NAMALWA (cell line): ENCODE results near the gene AKAP13.
A peak's percentile ranks its signal among the peaks of the same experiment; 100 is the strongest.
"Not testable (repeated sequence)": the region's sequence is repeated elsewhere in the genome, so short reads cannot be mapped to it uniquely, and the experiment has no call there.

ENCODE experiments used
- DNase-seq: peaks from one replicate; pipeline ENCODE4 v3.0.0-alpha.2; 2015; ENCODE audit warnings: low spot score

The AKAP13 gene, protein sequence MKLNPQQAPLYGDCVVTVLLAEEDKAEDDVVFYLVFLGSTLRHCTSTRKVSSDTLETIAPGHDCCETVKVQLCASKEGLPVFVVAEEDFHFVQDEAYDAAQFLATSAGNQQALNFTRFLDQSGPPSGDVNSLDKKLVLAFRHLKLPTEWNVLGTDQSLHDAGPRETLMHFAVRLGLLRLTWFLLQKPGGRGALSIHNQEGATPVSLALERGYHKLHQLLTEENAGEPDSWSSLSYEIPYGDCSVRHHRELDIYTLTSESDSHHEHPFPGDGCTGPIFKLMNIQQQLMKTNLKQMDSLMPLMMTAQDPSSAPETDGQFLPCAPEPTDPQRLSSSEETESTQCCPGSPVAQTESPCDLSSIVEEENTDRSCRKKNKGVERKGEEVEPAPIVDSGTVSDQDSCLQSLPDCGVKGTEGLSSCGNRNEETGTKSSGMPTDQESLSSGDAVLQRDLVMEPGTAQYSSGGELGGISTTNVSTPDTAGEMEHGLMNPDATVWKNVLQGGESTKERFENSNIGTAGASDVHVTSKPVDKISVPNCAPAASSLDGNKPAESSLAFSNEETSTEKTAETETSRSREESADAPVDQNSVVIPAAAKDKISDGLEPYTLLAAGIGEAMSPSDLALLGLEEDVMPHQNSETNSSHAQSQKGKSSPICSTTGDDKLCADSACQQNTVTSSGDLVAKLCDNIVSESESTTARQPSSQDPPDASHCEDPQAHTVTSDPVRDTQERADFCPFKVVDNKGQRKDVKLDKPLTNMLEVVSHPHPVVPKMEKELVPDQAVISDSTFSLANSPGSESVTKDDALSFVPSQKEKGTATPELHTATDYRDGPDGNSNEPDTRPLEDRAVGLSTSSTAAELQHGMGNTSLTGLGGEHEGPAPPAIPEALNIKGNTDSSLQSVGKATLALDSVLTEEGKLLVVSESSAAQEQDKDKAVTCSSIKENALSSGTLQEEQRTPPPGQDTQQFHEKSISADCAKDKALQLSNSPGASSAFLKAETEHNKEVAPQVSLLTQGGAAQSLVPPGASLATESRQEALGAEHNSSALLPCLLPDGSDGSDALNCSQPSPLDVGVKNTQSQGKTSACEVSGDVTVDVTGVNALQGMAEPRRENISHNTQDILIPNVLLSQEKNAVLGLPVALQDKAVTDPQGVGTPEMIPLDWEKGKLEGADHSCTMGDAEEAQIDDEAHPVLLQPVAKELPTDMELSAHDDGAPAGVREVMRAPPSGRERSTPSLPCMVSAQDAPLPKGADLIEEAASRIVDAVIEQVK (N-terminal part only)

DNA sequence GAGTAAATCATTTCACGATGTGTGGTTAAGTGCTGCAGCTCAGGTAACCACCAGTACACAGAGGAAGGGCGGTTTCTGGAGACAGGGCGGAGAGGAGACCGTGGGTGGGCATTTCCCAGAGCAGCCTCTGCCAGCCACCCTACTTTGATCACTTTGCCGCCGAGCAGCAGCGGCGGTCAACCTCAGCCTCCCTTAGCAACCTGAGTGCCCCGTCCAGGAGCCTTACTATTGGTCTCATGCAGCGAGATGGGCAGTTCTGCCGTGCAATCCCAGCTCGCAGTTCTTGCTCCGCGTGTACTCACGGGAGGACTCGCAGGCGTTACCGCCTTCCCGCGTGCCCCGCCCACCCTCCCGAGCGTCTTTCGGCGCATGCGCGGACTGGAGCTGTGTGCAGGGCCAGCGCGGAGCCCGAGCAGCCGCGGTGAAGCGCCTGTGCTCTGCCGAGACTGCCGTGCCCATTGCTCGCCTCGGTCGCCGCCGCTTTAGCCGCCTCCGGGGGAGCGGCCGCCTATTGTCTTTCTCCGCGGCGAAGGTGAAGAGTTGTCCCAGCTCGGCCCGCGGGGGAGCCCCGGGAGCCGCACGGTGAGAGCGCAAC, at the start of gene AKAP13:
Gene AKAP13 (plus strand): TSS at position 387 of the 595 bp plus-strand sequence. CDS start 105,118 bp downstream, outside the sequence.
- DNase-seq: peak; percentile 99

DNA sequence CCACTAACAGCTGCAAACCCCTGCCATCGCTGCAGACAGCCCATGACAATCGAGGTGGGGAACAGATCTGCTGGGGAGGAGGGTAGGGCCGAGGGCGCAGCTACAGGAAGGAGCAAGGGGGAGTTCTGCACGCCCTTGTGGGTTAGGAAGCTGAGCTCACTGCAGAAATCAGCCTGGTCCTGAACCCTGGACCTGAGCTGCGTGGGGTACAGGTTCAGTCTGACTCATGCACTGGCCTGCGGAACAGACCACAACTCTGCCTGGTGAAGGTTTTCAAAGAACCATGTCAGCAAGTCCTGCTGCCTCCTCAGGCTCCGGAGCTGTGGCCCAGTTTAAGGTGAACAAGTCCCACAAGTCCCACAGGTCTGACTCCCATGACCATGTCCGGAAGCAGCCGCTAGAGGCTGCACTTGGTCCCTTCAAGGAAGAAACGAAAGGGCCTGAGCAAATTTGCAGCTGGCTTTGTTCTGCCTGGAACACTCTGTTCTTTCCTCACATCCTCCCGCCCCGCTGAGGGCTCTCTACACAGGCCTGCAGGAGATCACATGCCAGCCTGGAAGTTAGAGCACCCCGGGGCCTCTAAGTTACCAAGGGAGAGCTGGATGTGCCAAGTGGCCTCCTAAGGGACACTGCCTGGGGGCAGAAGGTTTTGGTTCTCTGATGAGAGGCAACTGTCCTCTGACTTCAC, 49.4 kb upstream of the AKAP13 start:
- DNase-seq: peak; percentile 96

DNA sequence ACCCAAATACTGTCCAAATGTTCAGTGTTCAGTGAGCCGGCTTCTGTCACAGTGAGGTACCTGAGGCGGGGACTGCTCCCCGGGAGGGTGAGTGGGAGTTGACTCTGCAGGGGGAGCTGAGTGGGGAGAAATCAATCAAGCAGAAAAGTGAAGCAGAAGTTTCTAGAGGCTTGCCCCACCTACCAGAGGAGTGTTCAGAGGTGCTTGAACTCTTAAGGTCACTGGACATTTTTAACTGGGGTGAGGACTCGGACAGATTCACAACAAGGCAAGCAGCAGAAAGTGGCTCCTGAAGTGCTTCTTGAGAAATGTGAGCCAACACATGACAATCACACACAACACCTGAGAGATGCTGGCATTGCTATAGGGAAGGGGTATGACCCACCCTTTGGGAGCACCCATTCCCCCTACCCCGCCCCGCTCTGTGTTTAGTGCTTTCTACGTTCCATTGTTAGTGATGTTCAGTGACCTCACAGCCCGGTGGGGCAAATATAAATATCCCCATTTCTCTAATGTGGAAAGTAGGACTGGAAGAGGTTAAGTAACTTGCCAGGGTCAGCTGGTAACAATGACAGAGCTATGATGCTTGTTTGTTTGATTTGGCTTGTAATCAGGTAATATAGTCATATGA, 48.6 kb upstream of the AKAP13 start:
- DNase-seq: no peak

DNA sequence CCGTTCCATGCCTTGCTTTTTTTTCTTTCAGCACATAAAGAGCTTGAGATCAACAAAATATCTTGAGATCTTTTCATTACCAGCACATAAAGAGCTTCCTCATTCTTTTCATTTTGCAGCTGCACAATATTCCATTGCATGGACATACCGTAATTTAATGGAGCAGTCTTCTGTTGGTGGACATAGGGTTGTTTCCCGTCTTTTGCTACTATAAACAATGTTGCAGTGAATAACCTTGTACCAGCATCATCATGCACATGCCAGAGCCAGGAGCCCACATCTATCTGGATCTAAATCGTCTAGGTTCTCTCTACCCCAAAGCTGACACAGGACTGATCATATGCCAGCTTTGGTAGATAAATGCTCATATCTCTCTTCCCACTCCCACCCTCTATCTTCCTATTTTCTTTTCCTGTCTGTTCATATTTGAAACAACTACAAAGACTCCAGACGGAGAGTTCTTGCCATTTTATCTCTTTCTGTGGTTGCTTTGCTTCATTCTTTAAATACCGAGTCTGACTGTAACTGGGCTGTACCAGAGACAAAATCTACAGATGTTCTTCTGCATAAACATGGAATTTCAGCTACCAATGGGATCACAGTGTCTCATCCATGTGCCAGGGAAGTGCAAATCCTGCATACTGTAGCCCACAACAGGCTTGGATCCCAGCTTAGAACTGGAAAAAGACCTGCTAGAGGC, 47.1 kb upstream of the AKAP13 start:
- DNase-seq: no peak

DNA sequence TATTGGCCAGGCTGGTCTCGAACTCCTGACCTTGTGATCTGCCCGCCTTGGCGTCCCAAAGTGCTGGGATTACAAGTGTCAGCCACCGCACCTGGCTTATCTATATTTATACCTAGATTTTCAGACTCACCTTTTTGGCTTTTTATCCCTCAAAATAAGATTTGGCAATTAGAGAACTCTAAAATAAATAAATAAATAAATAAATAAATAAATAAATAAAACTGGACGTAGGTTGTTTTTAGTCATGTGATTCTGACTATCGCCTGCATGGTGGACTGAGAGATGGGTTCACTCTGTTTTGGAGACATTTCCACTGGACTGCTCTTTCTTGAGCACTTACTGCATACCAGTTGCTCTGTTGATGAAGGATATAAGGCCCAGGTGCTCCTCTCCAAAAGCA, 46.2 kb upstream of the AKAP13 start:
- DNase-seq: no peak

DNA sequence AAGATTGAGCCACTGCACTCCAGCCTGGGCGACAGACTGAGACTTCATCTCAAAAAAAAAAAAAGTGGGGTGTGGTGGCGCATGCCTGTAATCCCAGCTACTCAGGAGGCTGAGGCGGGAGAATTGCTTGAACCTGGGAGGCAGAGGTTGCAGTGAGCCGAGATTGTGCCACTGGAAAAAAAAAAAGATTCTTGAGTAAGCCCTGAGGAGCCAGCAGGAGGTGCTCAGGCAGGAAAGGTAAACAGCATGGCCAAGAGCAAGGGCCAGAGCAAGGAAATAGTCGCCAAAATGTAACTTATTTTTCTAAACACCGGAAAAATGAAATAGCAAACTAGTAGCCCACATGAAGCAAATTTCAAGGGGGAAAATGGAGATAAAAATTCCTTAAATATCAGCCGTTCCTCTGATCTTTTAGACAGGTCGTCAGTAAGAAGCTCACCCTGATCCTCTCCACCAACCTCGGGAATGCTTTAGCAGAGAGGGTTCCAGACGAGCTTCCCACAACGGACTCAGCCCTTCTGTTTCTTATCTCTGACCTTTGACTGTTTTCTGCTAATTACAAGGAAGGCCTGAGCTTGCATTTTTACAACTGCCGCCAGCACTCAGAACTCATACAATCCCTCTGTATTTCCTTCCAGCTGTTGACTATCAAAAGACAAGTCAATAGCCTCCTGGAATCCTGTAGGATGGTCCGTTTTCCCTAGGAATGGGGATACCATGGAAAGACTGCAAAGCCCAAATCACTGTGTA, 45.0 kb upstream of the AKAP13 start:
- no peak for DNase-seq

DNA sequence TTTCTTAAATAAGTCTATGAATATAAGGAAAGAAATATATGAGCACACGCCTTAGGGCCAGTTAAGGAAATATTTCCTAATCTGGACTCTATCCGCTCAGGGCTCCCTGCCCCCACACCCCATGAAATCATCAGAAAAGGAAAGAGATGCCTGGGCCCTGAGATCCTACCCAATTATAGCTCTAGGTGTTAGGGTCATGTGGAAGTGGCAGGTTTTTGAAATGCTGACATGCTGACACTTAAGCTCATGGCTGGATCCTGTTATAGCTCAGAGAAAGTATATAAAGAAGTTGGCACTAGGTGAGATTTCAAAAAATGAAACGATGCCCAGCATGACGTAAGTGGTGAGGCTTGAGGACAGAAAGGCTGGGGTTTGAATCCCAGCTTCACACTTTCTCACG, 43.5 kb upstream of the AKAP13 start:
- no peak for DNase-seq

DNA sequence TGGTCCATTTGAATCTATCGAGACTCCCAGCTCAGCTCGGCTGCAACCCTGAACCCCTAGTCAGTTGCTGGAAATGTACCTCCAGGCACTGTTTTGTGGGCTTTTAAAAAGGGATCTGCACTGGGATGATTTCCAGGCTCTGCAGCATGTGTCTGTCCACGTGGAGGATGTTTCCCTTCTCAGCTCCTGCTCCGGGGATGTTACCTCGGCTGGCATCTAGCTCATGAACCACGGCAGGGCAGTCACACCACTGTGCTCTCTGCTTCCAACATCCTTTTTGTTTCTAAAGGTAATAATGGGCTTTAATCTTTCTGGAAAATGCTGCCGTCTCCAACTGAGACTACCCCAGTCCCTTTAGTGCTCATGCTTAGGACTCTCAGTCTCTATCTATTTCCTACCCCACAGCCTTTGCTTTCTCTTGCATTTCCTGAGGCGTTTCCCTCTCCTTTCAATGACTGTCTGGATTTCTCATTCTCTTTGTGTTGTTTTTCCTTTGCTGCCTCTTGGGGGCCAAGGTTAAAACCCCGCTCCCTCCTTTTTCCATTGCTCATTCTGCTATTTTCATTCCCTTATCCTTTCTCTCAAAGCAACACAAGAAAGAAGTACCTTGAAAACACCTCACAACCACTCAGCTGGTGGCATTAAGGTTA, 42.9 kb upstream of the AKAP13 start:
- DNase-seq: no peak

DNA sequence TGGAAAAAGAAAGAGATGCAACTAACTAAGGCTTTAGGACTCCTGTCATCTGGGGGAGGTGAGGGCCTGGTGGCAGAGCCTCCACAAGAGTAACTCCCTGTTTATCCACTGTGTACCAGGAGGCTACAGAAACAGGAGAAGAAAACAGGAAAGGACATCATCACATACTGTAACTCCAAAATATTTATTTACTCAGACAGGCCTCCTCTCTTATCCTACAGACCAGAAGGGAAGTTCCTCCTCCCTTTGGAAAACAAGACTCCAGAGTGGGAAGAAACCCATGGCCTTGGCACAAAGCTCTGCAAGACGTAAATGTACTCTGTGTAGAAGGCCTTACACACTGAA, 40.1 kb upstream of the AKAP13 start:
- DNase-seq: no peak

DNA sequence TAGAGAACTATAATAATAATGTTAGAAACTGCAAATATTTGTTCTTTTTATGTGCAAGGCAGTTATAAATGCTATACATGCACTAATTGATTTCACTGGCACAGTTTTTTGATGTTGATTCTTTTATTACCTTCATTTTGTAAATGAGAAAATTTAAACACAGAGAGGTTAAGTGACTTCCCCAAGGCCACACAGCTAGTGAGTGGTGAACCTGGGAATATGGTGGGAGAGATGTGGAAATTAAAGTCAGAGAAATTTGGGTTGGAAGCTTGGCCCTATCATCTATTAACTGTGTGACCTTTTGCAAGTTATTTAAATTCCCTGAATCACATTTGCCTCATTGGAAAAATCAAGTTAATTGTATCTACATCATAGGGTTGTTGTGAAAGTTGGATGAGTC, 39.6 kb upstream of the AKAP13 start:
- DNase-seq: no peak

DNA sequence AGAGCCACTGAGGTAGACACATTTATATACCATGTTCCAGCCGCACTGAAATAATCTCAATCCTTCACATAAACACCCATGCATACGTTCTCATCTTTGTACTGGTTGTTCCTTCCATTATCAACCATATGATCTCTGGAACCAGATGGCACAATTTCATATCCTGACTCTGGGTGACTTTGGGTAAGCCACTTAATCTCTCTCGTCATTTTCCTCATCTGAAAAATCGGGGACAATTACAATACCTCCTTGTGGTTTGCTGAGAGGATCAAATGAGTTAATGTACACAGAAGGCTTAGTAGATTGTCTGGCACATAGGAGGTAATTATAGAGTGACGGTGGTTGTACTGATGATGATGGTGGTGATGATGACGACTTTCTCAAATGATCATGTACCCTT, 38.2 kb upstream of the AKAP13 start:
- DNase-seq: not testable (repeated sequence)

DNA sequence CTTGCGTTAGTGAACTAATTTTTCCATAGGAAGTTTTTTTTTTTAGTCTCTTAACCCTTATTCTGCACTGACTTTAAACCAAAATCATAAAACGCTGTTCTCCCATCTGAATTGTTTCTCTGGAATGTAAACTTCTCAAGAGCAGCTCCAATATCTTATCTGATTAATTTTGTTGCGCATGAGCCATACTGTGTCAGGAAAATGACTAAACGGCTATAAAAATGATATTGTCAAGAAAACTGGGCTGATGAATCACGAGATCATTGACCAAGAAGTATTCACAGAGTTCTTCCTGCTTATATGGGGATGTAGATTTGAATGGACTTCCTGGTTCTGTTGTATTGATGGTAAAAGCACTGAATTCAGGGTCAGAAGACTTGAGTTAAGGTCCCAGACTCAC, 37.0 kb upstream of the AKAP13 start:
- not testable (repeated sequence) for DNase-seq

DNA sequence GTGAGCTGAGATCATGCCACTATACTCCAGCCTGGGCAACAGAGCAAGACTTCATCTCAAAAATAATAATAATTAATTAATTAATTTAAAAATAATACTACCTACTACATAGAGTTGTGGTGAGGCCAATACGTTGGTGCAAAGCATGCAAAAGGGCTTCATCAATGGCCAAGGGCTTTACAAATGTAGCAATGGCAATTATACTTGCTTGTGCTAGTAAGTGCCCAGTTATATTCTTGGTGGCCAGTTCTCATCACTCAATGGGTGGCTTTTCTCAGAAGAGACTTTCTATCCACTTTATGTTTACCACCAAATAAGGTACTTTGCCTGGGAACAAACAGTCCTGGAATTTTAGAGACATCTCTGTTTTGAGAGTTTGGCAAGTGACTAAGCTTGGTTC, 36.2 kb upstream of the AKAP13 start:
- DNase-seq: not testable (repeated sequence)

DNA sequence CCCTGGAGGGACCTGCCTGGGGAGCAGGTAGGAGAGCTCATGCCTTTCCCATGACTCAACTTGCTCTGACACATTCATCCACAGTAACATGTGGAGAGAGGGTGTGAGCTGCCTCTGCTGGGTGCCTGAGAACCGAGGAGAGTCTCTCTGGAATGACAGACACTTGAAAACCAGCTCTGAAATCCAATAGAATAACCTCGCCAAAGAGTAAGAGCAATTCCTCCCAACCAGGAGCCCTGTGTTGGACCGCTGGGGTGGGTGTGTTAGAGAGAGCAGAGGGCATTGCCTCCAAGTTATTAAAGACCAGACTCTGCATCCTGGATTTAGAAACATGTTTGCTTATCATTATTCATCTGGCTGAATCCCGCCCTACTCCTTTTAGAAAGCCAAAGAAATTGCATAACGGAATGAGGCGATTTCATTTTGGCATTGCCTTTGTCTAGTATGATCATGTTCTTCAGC, 35.7 kb upstream of the AKAP13 start:
- not testable (repeated sequence) for DNase-seq

DNA sequence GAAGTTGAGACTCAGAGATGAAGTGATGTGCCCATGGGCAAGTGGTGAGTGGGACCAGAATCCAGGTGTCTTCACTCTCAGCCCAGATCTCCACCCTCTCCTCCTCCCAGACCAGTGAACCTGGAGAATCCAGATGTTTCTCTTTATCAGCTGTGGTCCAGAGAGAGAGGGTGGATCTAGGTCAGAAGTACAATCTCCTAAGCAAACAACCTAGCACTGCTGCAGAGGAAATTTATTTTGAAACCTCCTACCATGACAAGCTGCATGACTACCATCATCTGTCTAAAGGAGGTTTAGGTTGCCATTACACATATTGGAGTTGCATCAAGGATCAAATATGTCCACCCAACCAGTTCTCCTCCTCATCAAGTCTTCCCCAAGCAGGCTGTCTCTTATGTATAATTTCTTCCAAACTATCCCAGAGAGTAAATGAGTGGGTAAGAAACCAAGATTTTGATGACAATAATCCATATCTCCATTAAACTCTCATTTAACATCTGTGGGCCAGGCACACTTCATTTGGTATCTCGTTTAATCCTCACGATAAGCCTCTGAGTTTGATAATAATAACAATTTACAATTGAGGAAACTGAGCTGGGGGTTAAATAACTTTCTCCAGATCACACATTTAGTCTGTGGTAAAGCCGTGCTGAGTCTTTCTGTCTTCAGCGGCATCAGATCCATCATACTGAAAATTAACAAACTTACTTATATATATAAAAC, 35.0 kb upstream of the AKAP13 start:
- not testable (repeated sequence) for DNase-seq

DNA sequence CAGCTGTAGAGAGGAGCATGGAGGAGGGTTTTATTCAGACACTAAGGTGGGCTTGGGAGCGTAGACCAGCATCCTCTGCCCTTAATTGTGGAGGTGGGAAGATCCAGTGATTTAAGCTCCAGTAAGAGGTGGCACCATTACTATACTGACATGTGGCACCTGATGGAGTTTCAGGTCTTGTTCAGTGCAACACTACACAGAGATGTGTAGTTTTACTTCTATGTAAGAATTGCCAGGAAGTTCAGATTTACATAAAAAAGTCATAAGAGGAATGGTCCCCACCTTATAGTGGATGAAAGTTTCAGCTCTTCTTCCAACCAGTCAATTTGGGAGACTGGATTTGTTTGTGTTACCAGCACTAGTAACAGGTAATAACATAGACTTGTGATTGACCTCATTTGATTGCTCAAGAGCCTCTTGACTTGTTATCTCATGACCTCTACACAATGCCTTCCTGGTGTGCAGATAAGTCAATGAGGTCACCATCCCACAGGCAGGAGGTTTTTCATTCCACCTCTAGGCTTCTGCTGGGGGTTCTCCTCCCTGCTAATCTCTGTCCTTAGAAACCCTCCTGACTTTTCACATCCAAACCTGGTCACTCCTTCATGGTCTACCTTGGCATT, 33.8 kb upstream of the AKAP13 start:
- DNase-seq: not testable (repeated sequence)

DNA sequence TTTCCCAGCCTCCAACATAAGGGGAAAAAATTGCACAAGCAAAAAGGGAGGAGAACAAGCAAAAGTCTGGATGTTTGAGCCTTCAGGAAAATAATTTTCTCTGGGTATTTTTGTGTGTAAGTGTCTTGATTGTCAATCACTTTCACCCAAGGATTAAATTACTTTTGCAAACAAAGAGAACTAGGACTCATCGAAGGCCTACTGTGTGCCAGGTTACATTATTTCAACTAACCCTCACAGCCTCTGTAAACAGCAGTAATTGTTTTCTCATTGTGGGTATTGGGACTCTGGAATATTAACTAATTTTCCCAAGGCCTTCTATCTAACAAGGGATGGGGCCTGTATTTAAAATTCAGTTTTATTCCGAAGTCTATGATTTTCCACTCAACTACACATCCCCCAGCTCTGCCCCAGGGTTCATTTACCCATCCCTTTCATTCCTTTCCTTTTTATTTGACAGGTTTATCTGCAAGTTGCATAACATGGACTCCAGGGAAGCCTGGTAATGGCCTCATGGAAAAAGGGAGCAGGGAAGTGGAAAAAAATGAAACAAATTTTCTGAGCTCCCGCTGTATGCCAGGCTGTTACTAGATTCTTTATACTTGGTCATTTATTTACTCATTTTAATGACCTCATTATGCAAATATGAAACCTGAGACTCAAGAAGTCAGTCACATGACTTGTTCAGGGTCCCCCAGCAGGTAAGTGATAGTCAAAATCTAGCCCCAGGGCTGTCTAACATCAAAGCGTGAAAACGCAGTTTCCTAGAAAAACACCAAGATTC, 32.9 kb upstream of the AKAP13 start:
- DNase-seq: not testable (repeated sequence)
